GM23248 (cell line): Measurements from ENCODE around the gene TBC1D25.

Experiments used
- EZH2 ChIP-seq: fragments of 200-600 bp; sonication (generic); IDR thresholded peaks from 2 replicates; pipeline ENCODE4 v1.6.1; 2018; ENCODE audit warnings: antibody characterized with exemption, mild to moderate bottlenecking; ENCODE audit not compliant: insufficient read depth, poor library complexity, severe bottlenecking
- EZH2phosphoT487 ChIP-seq: fragments of 200-600 bp; sonication (generic); IDR thresholded peaks from 2 replicates; pipeline ENCODE4 v1.6.1; 2018; ENCODE audit warnings: antibody characterized with exemption, moderate library complexity, mild to moderate bottlenecking, low read depth; ENCODE audit not compliant: insufficient read depth

DNA sequence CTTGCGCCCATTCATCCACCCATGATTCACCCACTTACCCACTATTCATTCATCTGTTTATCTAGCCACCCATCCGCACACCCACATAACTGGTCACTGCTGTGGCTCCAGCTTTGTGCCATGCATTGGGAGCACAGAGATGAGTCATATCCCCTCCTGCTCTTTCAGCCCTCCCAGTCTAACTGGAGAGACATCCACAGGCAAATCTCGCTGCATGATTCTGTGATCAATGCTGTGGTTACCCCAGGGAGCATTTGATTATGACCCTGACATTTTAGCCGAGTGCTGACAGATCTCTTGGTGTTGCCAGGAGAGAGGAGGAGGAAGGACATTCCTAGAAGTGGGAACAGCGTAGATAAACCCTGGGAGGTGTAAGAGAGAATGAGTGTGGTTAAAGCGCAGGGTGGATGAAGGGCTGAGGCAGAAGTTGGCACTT lies 41.1 kb upstream of the TBC1D25 start:
- no peak for TF ChIP-seq EZH2phosphoT487
- TF ChIP-seq EZH2, result no peak
